Left kidney (tissue), 2 donors: ENCODE data around the gene SLC7A11. TPM values are rescaled to one million over a fixed set of nuclear protein-coding genes. Genes with fewer than 3 reads are reported as not detected.

Experiments used
- DNase-seq: peaks from one replicate; pipeline ENCODE4 v3.0.0-alpha.2; 2013
- polyA plus RNA-seq: library from polyadenylated mRNA; unstranded; fragments of 120-200 nt; gene quantifications from one replicate; pipeline ENCODE4 v1.2.1, GENCODE V29; 2013; ENCODE audit not compliant: insufficient read length

SLC7A11 gene
- polyA plus RNA-seq, 1 donor, result 4.8 TPM

- DNase-seq, result no peak
Measured at GRCh38 chr4:138161351-138161750, 80.8 kb downstream of the SLC7A11 start.

- DNase-seq, result no peak
Measured at GRCh38 chr4:138158746-138159297, 83.3 kb downstream of the SLC7A11 start.

GRCh38 chr4:138140879-138141278 is 101.3 kb downstream of the SLC7A11 start:
- no peak for DNase-seq

- DNase-seq, result no peak
Measured at GRCh38 chr4:138138774-138139173, 103.4 kb downstream of the SLC7A11 start.

GRCh38 chr4:138135610-138136009 is 106.5 kb downstream of the SLC7A11 start:
- no peak for DNase-seq

- no peak for DNase-seq
Measured at GRCh38 chr4:138118270-138118669, 123.9 kb downstream of the SLC7A11 start.

GRCh38 chr4:138115053-138115452 is 127.1 kb downstream of the SLC7A11 start:
- DNase-seq, result no peak

- no peak for DNase-seq
Measured at GRCh38 chr4:138114434-138114833, 127.7 kb downstream of the SLC7A11 start.
